Adipocyte (in vitro differentiated cells): Measurements from ENCODE around the gene MX2.
A peak's percentile ranks its signal among the peaks of the same experiment; 100 is the strongest.
"Not testable (repeated sequence)": the region's sequence is repeated elsewhere in the genome, so short reads cannot be mapped to it uniquely, and the experiment has no call there.

Experiments used
- DNase-seq: peaks from one replicate; pipeline ENCODE4 v3.0.0-alpha.2; 2015; ENCODE audit warnings: low read depth
- H3K27me3 ChIP-seq: replicated peaks from 2 replicates; pipeline ENCODE4 v1.7.0; 2013; ENCODE audit warnings: mild to moderate bottlenecking, low read length, moderate library complexity; ENCODE audit not compliant: control insufficient read depth, insufficient read depth
- H3K36me3 ChIP-seq: 2 replicates; pipeline ENCODE4 v1.7.0; 2013; ENCODE audit warnings: low read length, mild to moderate bottlenecking, moderate library complexity; ENCODE audit not compliant: control insufficient read depth, insufficient read depth, severe bottlenecking
- H3K4me1 ChIP-seq: 2 replicates; pipeline ENCODE4 v1.7.0; 2013; ENCODE audit warnings: mild to moderate bottlenecking, low read length, moderate library complexity; ENCODE audit not compliant: control insufficient read depth, insufficient read depth
- H3K4me3 ChIP-seq: 2 replicates; pipeline ENCODE4 v1.7.0; 2013; ENCODE audit warnings: mild to moderate bottlenecking, low read length, moderate library complexity
- H3K9ac ChIP-seq: 2 replicates; pipeline ENCODE4 v1.7.0; 2013; ENCODE audit warnings: mild to moderate bottlenecking, low read length, moderate library complexity
- H3K9me3 ChIP-seq: 2 replicates; pipeline ENCODE4 v1.7.0; 2013; ENCODE audit warnings: mild to moderate bottlenecking, low read length, moderate library complexity; ENCODE audit not compliant: control insufficient read depth

The MX2 gene

DNA sequence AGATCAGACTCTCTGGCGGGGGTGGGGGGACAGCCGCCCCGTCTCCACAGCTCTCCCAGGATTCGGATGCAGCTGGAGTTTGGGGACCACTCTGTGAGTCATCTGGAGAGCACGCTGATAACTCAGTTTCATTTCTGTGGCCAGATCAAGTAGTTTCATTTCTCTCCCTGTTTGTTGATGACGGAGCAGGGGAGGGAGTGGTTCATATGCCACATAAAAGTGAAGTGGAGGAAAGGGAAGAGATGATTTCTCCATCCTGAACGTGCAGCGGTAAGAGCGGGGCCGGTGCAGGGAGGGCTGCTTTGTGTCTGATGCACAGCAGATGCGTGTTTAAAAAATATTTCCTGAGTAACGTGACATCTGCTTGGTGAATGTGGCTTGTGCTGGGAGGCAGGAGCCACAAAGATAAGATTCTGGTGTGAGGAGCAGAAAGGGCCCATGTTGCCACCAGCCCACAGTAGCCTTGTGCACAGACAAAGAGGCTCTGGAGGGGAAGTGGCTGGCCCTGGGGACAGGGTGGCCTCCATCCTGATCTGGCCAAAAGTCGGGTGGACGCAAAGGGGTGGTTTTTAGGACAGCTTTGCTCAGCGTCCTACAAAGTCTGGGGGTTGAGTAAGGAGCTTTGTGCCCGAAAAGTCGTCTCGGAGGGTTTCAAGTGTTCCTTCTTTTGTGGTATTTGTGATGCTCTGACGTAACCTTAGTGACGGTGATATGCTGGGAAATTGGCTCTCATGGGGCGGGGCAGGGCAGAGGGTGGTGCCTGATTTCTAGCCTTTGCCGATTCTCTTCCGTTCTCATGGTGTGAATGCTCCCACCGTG is at the start of gene MX2:
MX2 (plus strand) TSS at position 242 of the 819 bp plus-strand sequence. CDS start 14,880 bp downstream, outside the sequence.
- peak within 1 kb of the TSS; percentile 79 for H3K4me3 ChIP-seq
- peak; percentile 81 for DNase-seq
- H3K27me3 ChIP-seq, result no peaks in the 10 kb centered on the region
- H3K9ac ChIP-seq, result peak within 1 kb of the TSS; percentile 83
- no peaks in the 10 kb centered on the region for H3K36me3 ChIP-seq
- peaks cover 41% of the 10 kb centered on the region for H3K4me1 ChIP-seq
- no peaks in the 10 kb centered on the region for H3K9me3 ChIP-seq

GRCh38 chr21:41313285-41314164 is 48.3 kb upstream of the MX2 start:
- H3K27me3 ChIP-seq, result peaks cover 54% of the 10 kb centered on the region
- not testable (repeated sequence) for H3K9ac ChIP-seq, H3K9me3 ChIP-seq, DNase-seq, H3K4me1 ChIP-seq, H3K36me3 ChIP-seq, H3K4me3 ChIP-seq

DNA sequence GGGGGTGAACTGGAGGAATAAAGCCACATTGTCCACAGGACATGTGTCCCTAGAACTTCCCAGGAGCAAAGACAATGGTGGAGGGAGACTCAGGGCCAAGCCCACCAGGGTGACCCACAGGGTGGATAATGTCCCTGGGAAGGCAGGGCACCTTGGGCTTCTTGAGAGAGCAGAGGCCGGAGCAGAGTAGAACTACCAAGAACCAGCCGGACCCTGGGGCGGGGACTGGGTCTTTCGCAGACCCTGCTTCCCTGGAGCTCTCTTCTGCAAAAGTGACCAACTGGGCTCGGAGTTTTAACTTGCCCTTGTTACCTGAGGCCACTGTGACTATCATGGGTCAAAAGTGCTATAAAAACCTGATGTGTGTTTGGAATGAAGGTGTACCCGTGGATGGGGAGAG is 46.1 kb upstream of the MX2 start:
- DNase-seq, result no peak
- H3K9ac ChIP-seq, result no peak overlapping the region
- no peaks in the 10 kb centered on the region for H3K9me3 ChIP-seq
- H3K27me3 ChIP-seq, result peaks cover 45% of the 10 kb centered on the region
- no peaks in the 10 kb centered on the region for H3K36me3 ChIP-seq
- H3K4me3 ChIP-seq, result no peak overlapping the region
- H3K4me1 ChIP-seq, result peaks cover 5% of the 10 kb centered on the region

DNA sequence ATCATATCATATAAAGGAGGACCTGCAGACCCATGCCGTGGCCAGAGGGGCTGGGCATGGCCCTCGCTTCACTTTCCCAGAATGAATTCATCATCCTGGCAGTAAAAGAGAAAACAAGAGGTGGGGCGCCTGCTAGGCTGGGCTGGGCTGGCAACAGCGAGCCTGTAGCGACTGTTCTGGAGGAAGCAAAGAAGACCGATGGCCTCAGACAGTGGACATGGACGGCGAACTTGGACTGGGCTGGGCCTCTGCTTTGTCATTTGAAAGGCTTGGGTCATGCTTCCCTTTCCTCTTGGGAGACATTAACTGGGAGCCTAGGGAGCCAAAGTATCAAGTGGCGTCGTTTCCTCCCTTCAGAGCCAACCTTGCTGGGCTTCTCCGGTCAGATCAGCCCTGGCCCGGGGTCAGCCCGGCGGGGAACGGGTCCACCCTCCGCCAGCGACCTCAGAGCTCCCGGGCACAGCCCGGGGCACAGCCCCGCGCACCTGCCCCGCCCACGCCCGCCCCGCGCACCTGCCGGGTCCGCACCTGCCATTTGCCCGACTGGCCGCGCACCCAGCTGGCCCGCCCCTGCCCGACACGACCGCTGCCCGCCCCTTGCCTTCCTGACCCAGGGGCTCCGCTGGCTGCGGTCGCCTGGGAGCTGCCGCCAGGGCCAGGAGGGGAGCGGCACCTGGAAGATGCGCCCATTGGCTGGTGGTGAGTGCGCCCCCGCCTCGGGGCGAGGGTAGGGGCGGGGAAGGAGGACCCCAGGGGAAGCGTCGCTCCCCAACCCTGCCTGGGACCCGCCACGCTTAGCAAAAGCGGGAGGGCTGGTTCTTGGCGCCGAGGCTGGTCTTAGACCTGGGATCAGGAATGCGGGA is 45.4 kb upstream of the MX2 start, which contains the start of gene FAM3B:
FAM3B (plus strand) TSS at position 602 of the 863 bp plus-strand sequence; CDS start at position 681, 79 bp downstream.
- no peak for DNase-seq

GRCh38 chr21:41317063-41317392 is 44.8 kb upstream of the MX2 start:
- Histone ChIP-seq H3K9me3 (no peaks in the 10 kb centered on the region), H3K4me1 (peaks cover 5% of the 10 kb centered on the region), H3K27me3 (peaks cover 50% of the 10 kb centered on the region), H3K4me3 (no peak overlapping the region), H3K36me3 (no peaks in the 10 kb centered on the region), H3K9ac (no peak overlapping the region)
- DNase-seq, result no peak

More for the DNA sequence above, 45.4 kb upstream of the MX2 start, which contains the start of gene FAM3B:
- Histone ChIP-seq H3K4me3 (no peak within 1 kb of the TSS), H3K4me1 (peaks cover 5% of the 10 kb centered on the region), H3K27me3 (peaks cover 48% of the 10 kb centered on the region), H3K36me3 (no peaks in the 10 kb centered on the region), H3K9me3 (no peaks in the 10 kb centered on the region), H3K9ac (no peak within 1 kb of the TSS)

GRCh38 chr21:41317458-41317857 is 44.4 kb upstream of the MX2 start:
- H3K27me3 ChIP-seq, result peaks cover 51% of the 10 kb centered on the region
- no peak overlapping the region for H3K4me3 ChIP-seq
- peaks cover 5% of the 10 kb centered on the region for H3K4me1 ChIP-seq
- no peaks in the 10 kb centered on the region for H3K9me3 ChIP-seq
- no peaks in the 10 kb centered on the region for H3K36me3 ChIP-seq
- H3K9ac ChIP-seq, result no peak overlapping the region
- no peak for DNase-seq

DNA sequence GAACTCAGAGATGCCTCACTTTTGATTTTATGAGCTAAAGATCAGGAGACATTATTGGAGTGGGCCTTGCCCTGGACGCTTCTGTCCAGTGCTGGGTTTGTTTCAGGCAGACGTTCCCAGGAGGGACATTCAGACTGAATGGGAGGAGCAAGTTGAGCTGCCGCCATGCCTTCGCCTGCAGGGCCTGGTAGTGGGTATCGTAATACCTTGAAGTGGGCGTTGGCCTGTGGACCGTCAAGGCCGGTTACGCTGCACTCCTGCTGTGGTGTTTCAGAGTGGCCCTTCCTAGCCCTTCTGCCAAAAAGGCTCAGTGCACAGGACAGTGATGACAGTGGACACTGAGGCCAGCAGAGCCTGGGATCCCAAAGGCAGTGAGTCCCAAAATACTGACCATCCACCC is 43.6 kb upstream of the MX2 start:
- Histone ChIP-seq H3K36me3 (no peaks in the 10 kb centered on the region), H3K9me3 (no peaks in the 10 kb centered on the region), H3K9ac (no peak overlapping the region), H3K4me1 (peaks cover 5% of the 10 kb centered on the region), H3K27me3 (peaks cover 51% of the 10 kb centered on the region), H3K4me3 (no peak overlapping the region)
- DNase-seq, result no peak

GRCh38 chr21:41319273-41319672 is 42.6 kb upstream of the MX2 start:
- peaks cover 51% of the 10 kb centered on the region for H3K27me3 ChIP-seq
- H3K36me3 ChIP-seq, result no peaks in the 10 kb centered on the region
- DNase-seq, result no peak
- no peaks in the 10 kb centered on the region for H3K9me3 ChIP-seq
- H3K4me3 ChIP-seq, result no peak overlapping the region
- H3K9ac ChIP-seq, result no peak overlapping the region
- H3K4me1 ChIP-seq, result peaks cover 5% of the 10 kb centered on the region

DNA sequence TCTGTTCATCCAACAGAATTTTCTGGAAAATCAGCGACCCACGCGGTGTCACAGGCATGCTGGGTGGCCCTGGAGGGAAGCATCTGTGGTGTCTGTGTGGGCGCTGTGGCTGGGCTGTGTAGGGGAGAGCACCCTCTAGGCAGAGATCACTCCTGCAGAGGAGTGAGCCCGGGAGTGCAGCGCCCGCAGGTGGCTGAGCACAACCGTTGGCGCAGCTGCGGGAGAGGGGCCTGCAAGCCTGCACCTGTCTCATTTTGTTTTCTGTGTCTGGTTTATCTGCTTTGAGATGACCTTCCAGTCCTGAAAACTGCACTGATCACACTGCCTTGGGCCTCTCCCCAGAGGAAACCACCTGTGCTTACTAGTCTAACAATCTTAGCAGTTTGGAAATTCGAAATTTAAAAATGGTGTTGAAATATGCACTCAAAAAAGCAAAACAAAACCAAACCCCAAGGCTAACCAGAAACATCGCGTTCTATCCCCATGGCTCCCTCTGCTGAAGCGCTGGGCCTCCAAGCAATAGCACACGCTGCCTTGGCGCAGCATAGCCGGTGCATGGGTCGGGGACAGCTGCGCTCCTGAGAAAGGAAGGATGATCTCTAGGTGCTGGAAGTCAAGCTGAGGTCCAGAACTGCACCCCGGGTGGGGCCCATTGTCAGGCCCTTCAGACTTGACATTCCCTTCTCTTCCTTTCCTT is 40.5 kb upstream of the MX2 start:
- DNase-seq, result no peak
- Histone ChIP-seq H3K4me3 (no peak overlapping the region), H3K9me3 (no peaks in the 10 kb centered on the region), H3K4me1 (no peaks in the 10 kb centered on the region), H3K36me3 (no peaks in the 10 kb centered on the region), H3K9ac (no peak overlapping the region), H3K27me3 (peaks cover 39% of the 10 kb centered on the region)

DNA sequence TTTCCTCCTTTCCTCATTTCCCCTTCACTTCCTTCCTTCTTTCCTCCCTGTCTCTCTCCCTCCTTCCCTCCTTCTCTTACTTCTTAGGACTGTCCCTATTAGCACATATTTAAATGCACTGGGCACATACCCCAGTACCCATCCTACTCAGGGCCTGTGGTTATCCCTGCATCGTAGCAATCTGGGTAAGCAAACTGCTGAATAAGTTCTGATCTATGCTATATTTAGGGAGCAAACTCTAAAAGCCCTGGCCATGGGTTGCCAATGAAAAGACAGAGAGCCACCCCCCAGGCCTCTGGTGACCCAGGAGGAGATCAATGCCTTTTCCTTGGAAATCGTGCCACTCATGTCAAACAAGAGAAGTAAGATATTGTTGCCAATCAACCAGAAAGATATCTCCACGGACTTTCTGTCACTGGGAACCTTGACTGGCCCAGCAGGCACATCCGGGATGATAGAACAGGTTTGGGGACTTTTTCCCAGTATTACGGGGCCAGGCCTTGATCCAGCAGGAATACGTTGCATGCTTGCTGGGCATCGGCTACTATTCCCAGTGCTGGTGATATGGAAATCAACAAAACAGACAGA is 39.8 kb upstream of the MX2 start:
- H3K9ac ChIP-seq, result no peak overlapping the region
- no peaks in the 10 kb centered on the region for H3K36me3 ChIP-seq
- no peaks in the 10 kb centered on the region for H3K9me3 ChIP-seq
- H3K4me3 ChIP-seq, result no peak overlapping the region
- H3K27me3 ChIP-seq, result peaks cover 35% of the 10 kb centered on the region
- H3K4me1 ChIP-seq, result no peaks in the 10 kb centered on the region
- DNase-seq, result no peak
